Gastroesophageal sphincter (tissue), 3 donors: ENCODE results near the gene RARRES1.

Experiments used
- CTCF ChIP-seq, 4 experiments: fragments of 200-600 bp in 2 of 4; fragments of 450-650 bp in 2 of 4; sonication (generic) in 1 of 4; IDR thresholded peaks; one replicate each; pipeline ENCODE4 v1.5.1; 2017 to 2019; ENCODE audit warnings: antibody characterized with exemption in 4 of 4, mild to moderate bottlenecking in 2 of 4, moderate library complexity in 2 of 4
- EP300 ChIP-seq: sonication (generic); formaldehyde crosslinking; IDR thresholded peaks from one replicate; pipeline ENCODE4 v1.6.1; 2017; ENCODE audit warnings: antibody characterized with exemption, mild to moderate bottlenecking
- POLR2A ChIP-seq, 2 donors: fragments of 450-650 bp; IDR thresholded peaks; one replicate each; pipeline ENCODE4 v1.6.1; 2017; ENCODE audit warnings: antibody characterized with exemption in 2 of 2, mild to moderate bottlenecking in 2 of 2, moderate library complexity in 1 of 2

GRCh38 chr3:158709666-158710083 is 22.6 kb downstream of the RARRES1 start:
- no peak for TF ChIP-seq CTCF (IDR thresholded peaks at IDR 0.05)
- TF ChIP-seq POLR2A (IDR thresholded peaks at IDR 0.05) = no peak
- no peak for TF ChIP-seq EP300
